Endothelial cell of umbilical vein (primary cell): ENCODE measurements around the gene YTHDC2. TPM values are rescaled to one million over a fixed set of nuclear protein-coding genes. Genes with fewer than 3 reads are reported as not detected.

ENCODE experiments used
- BruUV-seq: library from RNA; stranded (reverse); fragments of 400-500 nt; replicated peaks from 2 replicates; lab custom pipeline; 2021; lab: Mats Ljungman, UMichigan
- CTCF ChIA-PET: fragments of 300-600, 350-600 bp; sonication (Branson Sonifier 250); formaldehyde crosslinking; loops from one replicate; lab custom pipeline; 2021; ENCODE audit warnings: antibody characterized with exemption, inconsistent platforms; lab: Charles Lee
- POLR2A ChIA-PET: fragments of 300-600, 350-600 bp; sonication (Branson Sonifier 250); formaldehyde crosslinking; loops from one replicate; lab custom pipeline; 2021; ENCODE audit warnings: antibody characterized with exemption, inconsistent platforms; lab: Charles Lee
- DNase-seq: peaks from one replicate; pipeline ENCODE4 v3.0.0-alpha.2; 2011; ENCODE audit warnings: low read depth, low spot score
- FAIRE-seq: peaks from 2 replicates; lab custom pipeline; 2011; peaks lifted over from hg19 to GRCh38; lab: Jason Lieb, UNC
- H2AFZ ChIP-seq: 2 replicates; pipeline ENCODE4 v1.6.0; 2012; ENCODE audit warnings: low read depth, low read length, control low read depth, inconsistent platforms
- H3K27ac ChIP-seq: 2 replicates; pipeline ENCODE4 v1.5.1; 2011; ENCODE audit warnings: low read depth, mild to moderate bottlenecking, control low read depth, low read length, moderate library complexity; ENCODE audit not compliant: insufficient read depth
- H3K27me3 ChIP-seq, 2 experiments: 2 replicates each; pipeline versions ENCODE4 v1.6.0 to v1.6.1; 2011; ENCODE audit warnings: low read length in 2 of 2, mixed read lengths in 1 of 2; ENCODE audit not compliant: control insufficient read depth in 2 of 2, insufficient read depth in 2 of 2
- H3K36me3 ChIP-seq, 2 experiments: 2 replicates in 1 of 2; 3 replicates in 1 of 2; pipeline ENCODE4 v1.5.1; 2011; ENCODE audit warnings: low read length in 2 of 2, mild to moderate bottlenecking in 1 of 2, moderate library complexity in 1 of 2; ENCODE audit not compliant: control insufficient read depth in 2 of 2, insufficient read depth in 2 of 2; ENCODE audit errors: extremely low read depth in 1 of 2
- H3K4me1 ChIP-seq: 3 replicates; pipeline ENCODE4 v1.5.1; 2011; ENCODE audit warnings: mild to moderate bottlenecking, low read length; ENCODE audit not compliant: control insufficient read depth, insufficient read depth; ENCODE audit errors: extremely low read depth
- H3K4me2 ChIP-seq: 2 replicates; pipeline ENCODE4 v1.6.1; 2011; ENCODE audit warnings: low read length, control low read depth, mixed read lengths; ENCODE audit not compliant: insufficient read depth
- H3K4me3 ChIP-seq, 3 experiments: fragments of 200-600 bp in 1 of 3; sonication (generic), shearing (Covaris generic) in 1 of 3; replicated peaks in 1 of 3; 2 replicates each; pipeline ENCODE4 v1.5.1; 2011 to 2016; ENCODE audit warnings: control low read depth in 3 of 3, low read length in 3 of 3, mild to moderate bottlenecking in 2 of 3, inconsistent platforms in 1 of 3, low read depth in 1 of 3, moderate library complexity in 1 of 3; ENCODE audit not compliant: insufficient read depth in 1 of 3
- H3K79me2 ChIP-seq: 2 replicates; pipeline ENCODE4 v1.6.0; 2012; ENCODE audit warnings: low read length, inconsistent platforms; ENCODE audit not compliant: control insufficient read depth, insufficient read depth
- H3K9ac ChIP-seq: replicated peaks from 2 replicates; pipeline ENCODE3; 2011; ENCODE audit warnings: low read length, control low read depth; ENCODE audit not compliant: insufficient read depth; ENCODE audit errors: extremely low read depth
- H3K9me1 ChIP-seq: replicated peaks from 3 replicates; pipeline ENCODE4 v1.6.0; 2011; ENCODE audit warnings: mild to moderate bottlenecking, low read length; ENCODE audit not compliant: control insufficient read depth, insufficient read depth; ENCODE audit errors: extremely low read depth
- H3K9me3 ChIP-seq: replicated peaks from 2 replicates; pipeline ENCODE4 v1.5.1; 2012; ENCODE audit warnings: low read length, inconsistent platforms; ENCODE audit not compliant: control insufficient read depth, insufficient read depth
- H4K20me1 ChIP-seq: replicated peaks from 2 replicates; pipeline ENCODE3; 2011; ENCODE audit warnings: mild to moderate bottlenecking, low read length; ENCODE audit not compliant: control insufficient read depth, insufficient read depth; ENCODE audit errors: extremely low read depth
- EZH2 ChIP-seq: IDR thresholded peaks from 2 replicates; pipeline ENCODE4 v1.6.1; 2012; ENCODE audit warnings: borderline replicate concordance, low read depth, mild to moderate bottlenecking, moderate library complexity, low read length, inconsistent platforms; ENCODE audit not compliant: severe bottlenecking
- FOS ChIP-seq: IDR thresholded peaks from 2 replicates; pipeline ENCODE4 v1.6.1; 2011; ENCODE audit warnings: mild to moderate bottlenecking, low read length, moderate library complexity, borderline replicate concordance; ENCODE audit not compliant: insufficient read depth
- GATA2 ChIP-seq: IDR thresholded peaks from 2 replicates; pipeline ENCODE4 v1.7.0; 2011; ENCODE audit warnings: low read depth, mild to moderate bottlenecking, moderate library complexity, mixed read lengths, low read length; ENCODE audit not compliant: insufficient read length, insufficient read depth
- JUN ChIP-seq: IDR thresholded peaks from 2 replicates; pipeline ENCODE4 v1.6.1; 2011; ENCODE audit warnings: borderline replicate concordance, low read depth; ENCODE audit not compliant: insufficient read length, insufficient read depth
- MYC ChIP-seq: IDR thresholded peaks from one replicate; pipeline ENCODE4 v1.6.1; 2011; ENCODE audit warnings: mild to moderate bottlenecking, low read depth, low read length
- POLR2A ChIP-seq: IDR thresholded peaks from 2 replicates; pipeline ENCODE4 v1.6.1; 2012; ENCODE audit warnings: low read depth, mild to moderate bottlenecking, control low read depth, low read length
- POLR2AphosphoS5 ChIP-seq: IDR thresholded peaks from 2 replicates; pipeline ENCODE4 v1.6.1; 2012; ENCODE audit warnings: low read depth, mild to moderate bottlenecking, control low read depth, low read length, moderate library complexity; ENCODE audit not compliant: insufficient read depth
- dilution Hi-C: fragments of 300-500 bp; cut with MboI; formaldehyde crosslinking; loops from one replicate; pipeline ENCODE4 v1.15.0; 2019; ENCODE audit warnings: low sequenced_read_pairs; ENCODE audit not compliant: extremely low pct_ligation_motif_present
- intact Hi-C: fragments of 100-400 bp; cut with micrococcal nuclease; formaldehyde crosslinking; loops from one replicate; pipeline ENCODE4 v1.10.0; 2022
- polyA plus RNA-seq, 4 experiments: library from polyadenylated mRNA; depleted of rRNA in 3 of 4; stranded (reverse) in 3 of 4; unstranded in 1 of 4; fragments of >200 nt; gene quantifications; 2 replicates each; pipeline versions ENCODE4 v1.2.1 to v1.2.3, GENCODE V29; 2011 to 2012; ENCODE audit warnings: missing spikeins in 1 of 4
- total RNA-seq: library from RNA; stranded (reverse); gene quantifications from 2 replicates; pipeline ENCODE4 v1.2.3, GENCODE V29; 2021
- TF ChIP-seq, protein P1 (sequence below), 2 donors: IDR thresholded peaks; 1 replicate in 1 of 2; 2 replicates in 1 of 2; pipeline ENCODE4 v1.5.1; 2011; ENCODE audit warnings: low read length in 2 of 2, mild to moderate bottlenecking in 2 of 2, moderate library complexity in 2 of 2, control low read depth in 1 of 2, inconsistent platforms in 1 of 2, low read depth in 1 of 2; ENCODE audit not compliant: insufficient read depth in 1 of 2; ENCODE audit errors: extremely low read depth in 1 of 2
- TF ChIP-seq, protein P2 (sequence below): IDR thresholded peaks from 2 replicates; pipeline ENCODE4 v1.6.1; 2011; ENCODE audit not compliant: insufficient read depth, insufficient read length

YTHDC2 gene
- total and polyA plus RNA-seq, 2 donors (not counting 3 experiments of a cell fraction or from before 2014, with no cell fraction given): 7.6 to 40.7 TPM

DNA sequence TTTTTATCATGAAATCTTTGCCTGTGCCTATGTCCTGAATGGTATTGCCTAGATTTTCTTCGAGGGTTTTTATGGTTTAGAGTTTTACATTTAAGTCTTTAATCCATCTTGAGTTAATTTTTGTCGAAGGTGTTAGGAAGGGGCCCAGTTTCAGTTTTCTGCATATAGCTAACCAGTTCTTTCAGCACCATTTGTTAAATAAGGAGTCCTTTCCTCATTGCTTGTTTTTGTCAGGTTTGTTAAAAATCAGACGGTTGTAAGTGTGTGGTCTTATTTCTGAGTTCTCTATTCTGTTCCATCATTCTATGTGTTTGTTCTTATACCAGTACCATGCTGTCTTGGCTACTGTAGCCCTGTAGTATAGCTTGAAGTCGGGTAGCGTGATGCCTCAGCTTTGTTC lies 55.9 kb downstream of the YTHDC2 start:
- TF ChIP-seq, protein P1, sequence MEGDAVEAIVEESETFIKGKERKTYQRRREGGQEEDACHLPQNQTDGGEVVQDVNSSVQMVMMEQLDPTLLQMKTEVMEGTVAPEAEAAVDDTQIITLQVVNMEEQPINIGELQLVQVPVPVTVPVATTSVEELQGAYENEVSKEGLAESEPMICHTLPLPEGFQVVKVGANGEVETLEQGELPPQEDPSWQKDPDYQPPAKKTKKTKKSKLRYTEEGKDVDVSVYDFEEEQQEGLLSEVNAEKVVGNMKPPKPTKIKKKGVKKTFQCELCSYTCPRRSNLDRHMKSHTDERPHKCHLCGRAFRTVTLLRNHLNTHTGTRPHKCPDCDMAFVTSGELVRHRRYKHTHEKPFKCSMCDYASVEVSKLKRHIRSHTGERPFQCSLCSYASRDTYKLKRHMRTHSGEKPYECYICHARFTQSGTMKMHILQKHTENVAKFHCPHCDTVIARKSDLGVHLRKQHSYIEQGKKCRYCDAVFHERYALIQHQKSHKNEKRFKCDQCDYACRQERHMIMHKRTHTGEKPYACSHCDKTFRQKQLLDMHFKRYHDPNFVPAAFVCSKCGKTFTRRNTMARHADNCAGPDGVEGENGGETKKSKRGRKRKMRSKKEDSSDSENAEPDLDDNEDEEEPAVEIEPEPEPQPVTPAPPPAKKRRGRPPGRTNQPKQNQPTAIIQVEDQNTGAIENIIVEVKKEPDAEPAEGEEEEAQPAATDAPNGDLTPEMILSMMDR (IDR thresholded peaks at IDR 0.05; ENCODE audit: extremely low read depth in 1 of 2, insufficient read depth in 1 of 2, low read depth in 1 of 2, low read length in 2 of 2): no peak
- no peak for TF ChIP-seq POLR2AphosphoS5
- no peak for TF ChIP-seq FOS
- no peak for TF ChIP-seq MYC
- TF ChIP-seq, protein P2, sequence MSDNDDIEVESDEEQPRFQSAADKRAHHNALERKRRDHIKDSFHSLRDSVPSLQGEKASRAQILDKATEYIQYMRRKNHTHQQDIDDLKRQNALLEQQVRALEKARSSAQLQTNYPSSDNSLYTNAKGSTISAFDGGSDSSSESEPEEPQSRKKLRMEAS: no peak
- TF ChIP-seq EZH2: no peak
- no peak for TF ChIP-seq JUN
- TF ChIP-seq GATA2: no peak
- TF ChIP-seq POLR2A: no peak
- Histone ChIP-seq H3K9me3 (no peaks in the 10 kb centered on the region), H2AFZ (no peak overlapping the region), H3K79me2 (no peaks in the 10 kb centered on the region), H3K36me3 (peaks cover 0 to 11% of the 10 kb centered on the region in 2 experiments), H3K4me1 (no peaks in the 10 kb centered on the region), H3K4me2 (no peak overlapping the region), H3K4me3 (no peak overlapping the region), H4K20me1 (no peaks in the 10 kb centered on the region), H3K27me3 (no peaks in the 10 kb centered on the region), H3K27ac (no peak overlapping the region), H3K9me1 (no peaks in the 10 kb centered on the region), H3K9ac (no peak overlapping the region)
- intact Hi-C loops: no loop called here
- ChIA-PET CTCF (interaction anchor here (0.6 kb wide), 1 partner anchor 1580 kb away, joined by 4 read pairs; no protein-coding TSS in a partner anchor), POLR2A (no interaction called here)
- dilution Hi-C loops: no loop called here
- DNase-seq (no peak), FAIRE-seq (no peak)
- no TSS peak for BruUV-seq
